Heart right ventricle (tissue), 16 donors: ENCODE measurements around the gene TRIM45. TPM values are rescaled to one million over a fixed set of nuclear protein-coding genes. Genes with fewer than 3 reads are reported as not detected.

Experiments used
- ATAC-seq, 8 donors: fragments of 200-7000 bp; cut with Tn5 transposase; one replicate each; pipeline ENCODE4 v1.9.1; 2020; ENCODE audit warnings: mild to moderate bottlenecking in 8 of 8, moderate library complexity in 8 of 8, moderate number of reproducible peaks in 1 of 8
- DNase-seq, 2 donors: peaks; one replicate each; pipeline ENCODE4 v3.0.0-alpha.2; 2020
- H3K27ac ChIP-seq, 10 donors: fragments of 200-600 bp; sonication (generic) in 2 of 10; one replicate each; pipeline versions ENCODE4 v1.5.0 to v1.8.0; 2020 to 2022; ENCODE audit warnings: mild to moderate bottlenecking in 3 of 10
- H3K27me3 ChIP-seq, 7 donors: fragments of 200-600 bp; one replicate each; pipeline ENCODE4 v1.8.0; 2021 to 2022; ENCODE audit warnings: mild to moderate bottlenecking in 2 of 7
- H3K36me3 ChIP-seq, 9 donors: fragments of 200-600 bp; sonication (generic) in 1 of 9; one replicate each; pipeline versions ENCODE4 v1.5.0 to v1.8.0; 2020 to 2022; ENCODE audit warnings: mild to moderate bottlenecking in 2 of 9
- H3K4me1 ChIP-seq, 9 donors: fragments of 200-600 bp; sonication (generic) in 1 of 9; one replicate each; pipeline versions ENCODE4 v1.5.0 to v1.8.0; 2020 to 2022; ENCODE audit warnings: mild to moderate bottlenecking in 4 of 9
- H3K4me3 ChIP-seq, 10 donors: fragments of 200-600 bp; sonication (generic) in 2 of 10; one replicate each; pipeline versions ENCODE4 v1.5.0 to v1.8.0; 2020 to 2022; ENCODE audit warnings: mild to moderate bottlenecking in 7 of 10, moderate library complexity in 2 of 10
- H3K9me3 ChIP-seq, 11 donors: fragments of 200-600 bp in 10 of 11; sonication (generic) in 2 of 11; one replicate each; pipeline versions ENCODE4 v1.5.0 to v1.8.0; 2013 to 2022; ENCODE audit warnings: mild to moderate bottlenecking in 2 of 11, control low read depth in 1 of 11, moderate library complexity in 1 of 11
- CTCF ChIP-seq, 9 donors: fragments of 200-600 bp; sonication (generic) in 2 of 9; IDR thresholded peaks; one replicate each; pipeline versions ENCODE4 v1.5.0 to v1.8.0; 2021 to 2022; ENCODE audit warnings: antibody characterized with exemption in 9 of 9, mild to moderate bottlenecking in 5 of 9, moderate library complexity in 1 of 9
- WGBS, 2 donors: extraction: QIAGEN DNeasy Blood & Tissue Kit; methylation state at CpG; one replicate each; pipeline ENCODE4 v1.1.7; 2013; ENCODE audit warnings: inconsistent platforms in 1 of 2; 5-methylcytosine and 5-hydroxymethylcytosine counted together
- intact Hi-C, 10 donors: fragments of 100-400 bp; cut with DNase I; formaldehyde crosslinking; loops; one replicate each; pipeline versions ENCODE4 v1.11.1 to v1.14.2; 2022
- polyA plus RNA-seq, 2 donors: library from polyadenylated mRNA; stranded (reverse); fragments of 200-250 nt; gene quantifications; one replicate each; pipeline ENCODE4 v1.2.3, GENCODE V29; 2013
- total RNA-seq, 10 donors: library from RNA; stranded (reverse); fragmentation: NEBNext Ultra II Directional in 3 of 10; extraction: Animal tissue kit (Norgen Biotek cat#: 25700) in 3 of 10; gene quantifications; one replicate each; pipeline versions ENCODE4 v1.2.1 to v1.2.4, GENCODE V29; 2021 to 2023
- donor health status: Arrhythmogenic right ventricular cardiomyopathy.
- donor health status: ischemic (EF 13 %, LVEDD 7.1; RV severe dilation, severe dysfunction).
- donor health status: healthy with polysubstance abuse.
- donor health status: DM: no; HTN: yes; CAD: no.
- donor health status: DM: no; HTN: no; CAD: no.
- donor health status: ischemic (EF 25% LVEDD 6.9; RV normal size, moderate dysfunction).
- donor health status: ischemic (EF 25% LVEDD 5.7; RV mildly dilated, moderate dysfunction).
- donor health status: healthy.
- donor health status: DM: yes; HTN: yes; CAD: no.
- donor health status: Ischemic cardiomyopathy.
- donor health status: ischemic (EF 35%, LVEDD 5.7; RV mildly dilated, moderate dysfunction).
- donor health status: nonischemic (EF 11% LVEDD 7.7; RV severe dilation, severe dysfunction).
- donor health status: DM: yes; HTN: yes; CAD: no.
- donor health status: PGD.
- donor health status: ischemic (EF 29% LVEDD 5.4; RV normal size, mild dysfunction).
- donor health status: nonischemic (EF 23%, LVEDD 6.1; RV moderate dilation, normal function).

Gene TRIM45
- total and polyA plus RNA-seq, 12 donors = 1.3 to 21.6 (median 14.7) TPM

- intact Hi-C loops = no loop called here
- no peak for DNase-seq
- H3K27me3 ChIP-seq = no peaks in the 10 kb centered on the region
- no peak for ATAC-seq
- no peaks in the 10 kb centered on the region for H3K9me3 ChIP-seq
- H3K36me3 ChIP-seq = no peaks in the 10 kb centered on the region
- H3K27ac ChIP-seq = no peak overlapping the region
- 81 to 83% methylated on average over 2 of the region's 2 CpGs for WGBS, 2 donors
- no peak overlapping the region for H3K4me3 ChIP-seq
- H3K4me1 ChIP-seq = peaks cover 0 to 10% (median 0%) of the 10 kb centered on the region in 9 donors
- no peak for TF ChIP-seq CTCF (IDR thresholded peaks at IDR 0.05)
Observed at GRCh38 chr1:117135329-117135728, 13.8 kb upstream of the TRIM45 start.

GRCh38 chr1:117130526-117130925, 9.0 kb upstream of the TRIM45 start:
- 81 to 87% methylated on average over 4 of the region's 4 CpGs for WGBS, 2 donors
- peak overlapping the region in 4 of 10 donors; percentile 56 to 78 (median 74) for H3K27ac ChIP-seq

GRCh38 chr1:117128323-117129079, 7.0 kb upstream of the TRIM45 start:
- Histone ChIP-seq H3K4me3 (peak overlapping the region in 6 of 10 donors; percentile 1 to 29 (median 11)), H3K27ac (peak overlapping the region; percentile 16 to 78 (median 64)), H3K27me3 (no peaks in the 10 kb centered on the region), H3K36me3 (no peaks in the 10 kb centered on the region), H3K4me1 (peaks cover 0 to 40% (median 10%) of the 10 kb centered on the region in 9 donors), H3K9me3 (no peaks in the 10 kb centered on the region)
- ATAC-seq = peak in 7 of 8 donors; percentile 57 to 85 (median 79)
- intact Hi-C loops = loop anchor here (2.0 to 10.0 kb wide), 7 partner anchors 54 to 236 kb away; partner anchors contain the start of genes MAN1A2 (in 1 of the 10) and TTF2 (in 1 of the 10)
- peak; percentile 18 to 66 (median 50) for TF ChIP-seq CTCF (IDR thresholded peaks at IDR 0.05)
- 20 to 22% methylated on average over 5 of the region's 5 CpGs for WGBS, 2 donors
- no peak for DNase-seq

More at GRCh38 chr1:117130526-117130925, 9.0 kb upstream of the TRIM45 start:
- no peaks in the 10 kb centered on the region for H3K27me3 ChIP-seq
- no peaks in the 10 kb centered on the region for H3K9me3 ChIP-seq
- H3K4me1 ChIP-seq = peaks cover 0 to 41% (median 10%) of the 10 kb centered on the region in 9 donors
- TF ChIP-seq CTCF (IDR thresholded peaks at IDR 0.05) = no peak
- DNase-seq (no peak), ATAC-seq (peak in 2 of 8 donors; percentile 4 to 8)
- intact Hi-C loops = no loop called here
- no peak overlapping the region for H3K4me3 ChIP-seq
- no peaks in the 10 kb centered on the region for H3K36me3 ChIP-seq

- H3K4me1 ChIP-seq = peaks cover 0 to 36% (median 10%) of the 10 kb centered on the region in 9 donors
- intact Hi-C loops = loop anchor here (2.0 to 10.0 kb wide), 7 partner anchors 53 to 237 kb away; partner anchors contain the start of genes MAN1A2 (in 1 of the 10) and TTF2 (in 1 of the 10)
- no peaks in the 10 kb centered on the region for H3K27me3 ChIP-seq
- peak in 5 of 8 donors; percentile 32 to 54 (median 43) for ATAC-seq
- peak overlapping the region in 7 of 10 donors; percentile 56 to 78 (median 69) for H3K27ac ChIP-seq
- no peak for DNase-seq
- H3K9me3 ChIP-seq = no peaks in the 10 kb centered on the region
- H3K4me3 ChIP-seq = no peak overlapping the region
- H3K36me3 ChIP-seq = no peaks in the 10 kb centered on the region
- TF ChIP-seq CTCF (IDR thresholded peaks at IDR 0.05) = no peak
Observed at GRCh38 chr1:117127795-117128194, 6.2 kb upstream of the TRIM45 start.
